HG03571 (cell line): ENCODE results near the gene SH3GLB1.

Source experiments
- ATAC-seq: cut with Tn5 transposase; IDR thresholded peaks from one replicate; pipeline ENCODE4 v1.9.1; 2021; ENCODE audit not compliant: unreplicated experiment

Gene SH3GLB1

GRCh38 chr1:86731416-86731815 lies 27.0 kb downstream of the SH3GLB1 start:
- ATAC-seq, result no peak

GRCh38 chr1:86733340-86733739 lies 29.0 kb downstream of the SH3GLB1 start:
- no peak for ATAC-seq

DNA sequence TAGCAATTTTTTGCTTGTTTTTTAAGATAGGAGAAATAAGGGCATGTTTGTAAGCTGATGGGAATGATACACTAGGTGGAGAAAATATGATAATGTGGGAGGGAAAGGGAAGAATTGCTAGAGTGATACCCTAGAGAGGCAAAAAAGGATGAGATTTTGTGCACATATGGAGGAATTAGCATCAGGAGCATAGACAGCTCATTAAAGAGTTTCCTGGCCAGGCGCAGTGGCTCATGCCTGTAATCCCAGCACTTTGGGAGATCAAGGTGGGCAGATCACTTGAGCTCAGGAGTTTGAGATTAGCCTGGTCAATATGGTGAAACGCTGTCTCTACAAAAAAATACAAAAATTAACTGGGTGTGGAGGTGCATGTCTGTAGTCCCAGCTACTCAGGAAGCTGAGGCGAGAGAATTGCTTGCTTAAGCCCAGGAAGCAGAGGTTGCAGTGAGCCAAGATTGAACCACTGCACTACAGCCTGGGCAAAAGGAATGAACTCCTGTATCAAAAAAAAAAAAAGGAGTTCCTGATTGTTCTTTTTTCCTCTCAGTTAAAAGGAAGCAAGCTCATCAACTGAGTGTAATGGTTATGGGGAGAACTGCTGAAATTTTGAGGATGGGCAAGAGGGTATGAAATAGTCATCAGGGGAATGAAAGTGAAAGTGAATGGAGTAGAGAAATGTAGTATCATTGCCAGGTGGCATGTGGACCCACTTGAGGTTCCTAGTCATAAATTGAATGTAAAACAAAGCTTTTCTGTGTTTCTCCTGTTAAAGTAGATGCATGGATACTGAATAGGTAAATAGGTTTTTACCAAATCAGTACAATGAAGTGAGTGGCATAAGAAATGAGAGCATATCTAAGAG lies 35.5 kb downstream of the SH3GLB1 start:
- ATAC-seq, result peak; percentile 72

GRCh38 chr1:86741947-86742572 lies 37.7 kb downstream of the SH3GLB1 start:
- ATAC-seq, result no peak

DNA sequence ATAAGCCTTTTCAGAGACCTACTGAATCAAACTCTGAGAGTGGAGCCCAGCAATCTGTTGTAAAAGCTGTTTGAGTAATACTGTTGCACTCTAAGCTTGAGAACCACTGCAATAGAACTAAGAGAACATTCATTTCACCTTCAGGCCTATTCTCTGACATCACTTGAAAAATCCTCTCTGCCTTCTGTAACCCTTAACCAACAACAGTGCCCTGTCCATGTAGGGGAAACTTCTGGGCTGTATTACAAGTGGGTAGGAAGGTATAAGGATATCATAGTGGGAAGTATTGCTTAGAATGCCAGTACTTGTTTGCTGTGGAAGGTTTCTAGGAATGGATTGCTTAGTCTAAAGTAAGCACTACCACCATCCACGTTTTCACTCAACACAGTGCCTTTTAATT lies 42.9 kb downstream of the SH3GLB1 start:
- no peak for ATAC-seq

DNA sequence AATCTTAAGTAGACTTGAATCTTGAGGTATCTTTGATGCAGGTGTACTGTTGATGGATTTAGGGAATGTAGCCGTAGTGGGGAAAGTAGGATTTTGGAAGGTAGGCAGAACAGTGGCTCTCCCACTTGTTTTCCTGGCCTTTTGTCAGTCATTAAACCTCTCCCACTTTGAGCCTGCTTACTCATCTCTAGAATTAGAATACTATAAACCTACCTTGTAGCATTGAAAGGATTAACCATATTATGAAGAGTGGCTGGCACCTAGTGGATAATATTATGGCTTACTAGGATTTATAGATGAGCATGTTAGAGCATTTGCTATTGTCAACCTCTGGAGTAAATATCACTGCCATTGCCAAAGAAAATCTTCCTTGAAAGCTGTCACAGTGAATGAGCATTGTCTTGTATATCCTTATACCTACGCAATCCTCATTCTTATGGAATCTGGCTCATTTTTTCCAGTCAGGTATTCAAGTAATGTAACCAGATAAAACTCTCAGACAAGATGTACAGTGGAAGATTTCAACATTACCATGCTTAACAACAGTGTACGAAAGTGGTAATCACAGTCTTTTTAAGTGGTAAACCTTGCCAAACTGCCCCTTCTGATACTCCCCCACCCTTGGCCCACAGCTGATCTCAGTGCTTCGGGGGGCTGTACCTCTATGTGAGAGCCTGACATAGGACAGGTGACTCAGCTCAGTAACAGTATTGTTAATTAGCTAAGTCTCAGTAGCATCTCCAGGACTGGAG lies 44.4 kb downstream of the SH3GLB1 start:
- no peak for ATAC-seq

GRCh38 chr1:86750076-86750475 lies 45.7 kb downstream of the SH3GLB1 start:
- ATAC-seq, result no peak

DNA sequence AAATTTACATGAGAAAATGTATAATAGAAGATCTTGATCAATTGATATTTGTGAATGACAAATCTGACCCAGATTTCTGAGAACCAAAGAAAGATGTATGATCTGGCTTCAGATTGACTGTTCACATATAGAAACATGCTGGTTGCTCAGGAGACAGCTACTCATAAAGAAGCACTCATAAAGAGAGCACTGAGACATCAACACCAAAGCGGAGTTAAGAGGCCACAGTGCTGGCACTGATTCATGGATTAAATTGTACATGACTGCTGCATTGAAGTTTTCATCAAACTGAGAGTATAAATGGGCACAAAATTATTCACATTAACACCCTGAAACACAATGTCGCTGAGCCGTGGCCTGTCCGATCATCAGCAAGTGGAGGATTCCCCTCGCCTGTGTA lies 46.2 kb downstream of the SH3GLB1 start:
- no peak for ATAC-seq

DNA sequence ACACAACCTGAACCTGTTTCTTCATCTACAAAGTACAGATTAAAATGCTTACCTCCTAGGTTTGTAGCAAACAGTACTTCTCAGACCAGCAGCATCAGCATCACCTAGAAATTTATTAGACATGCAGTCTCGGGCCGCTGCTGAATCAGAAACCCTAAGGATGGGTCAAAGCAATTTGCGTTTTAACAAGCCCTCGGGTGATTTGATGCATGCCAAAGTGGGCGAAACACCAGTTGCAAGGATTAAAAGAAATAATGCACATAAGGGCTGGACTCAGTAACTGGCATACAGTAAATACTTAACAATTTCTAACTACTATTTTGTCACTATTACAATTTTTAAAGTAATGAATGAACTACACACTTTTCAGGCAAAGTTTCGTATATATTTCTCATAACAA lies 47.5 kb downstream of the SH3GLB1 start:
- ATAC-seq, result no peak

- no peak for ATAC-seq
These were observed 49.3 kb downstream of the SH3GLB1 start for GRCh38 chr1:86753700-86754099.

DNA sequence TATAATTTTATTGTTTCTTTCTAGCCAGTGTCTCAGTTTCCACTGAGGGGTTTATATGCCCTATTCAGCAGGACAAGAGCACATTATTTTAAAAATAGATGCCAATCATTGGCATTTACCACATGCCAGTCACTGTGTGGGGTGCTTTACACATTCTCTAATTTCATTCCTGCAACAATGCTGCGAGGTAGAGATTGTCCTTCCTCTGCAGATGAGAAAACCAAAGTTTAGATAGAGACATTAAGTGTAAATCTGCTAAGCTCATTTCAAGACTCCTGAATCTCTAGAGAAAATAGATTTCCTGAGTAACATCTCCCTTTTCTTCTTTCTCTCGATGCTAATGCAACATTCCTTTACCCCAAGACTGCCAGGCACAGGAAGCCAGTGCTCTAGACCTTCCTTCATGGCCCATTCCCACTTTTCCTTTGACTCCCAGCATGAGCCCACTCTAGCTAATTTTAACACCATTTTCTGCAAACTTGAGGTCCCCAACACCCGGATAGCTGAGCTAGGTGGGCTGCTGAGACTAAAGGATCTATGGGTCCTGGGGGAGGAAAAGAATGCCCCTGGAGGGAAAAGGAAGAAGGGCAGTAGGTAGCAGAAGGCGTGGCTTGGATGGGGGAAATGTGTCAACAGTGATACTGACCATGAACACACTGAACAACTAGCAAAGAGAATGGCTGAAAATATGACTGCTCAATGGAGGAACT lies 50.0 kb downstream of the SH3GLB1 start:
- no peak for ATAC-seq

DNA sequence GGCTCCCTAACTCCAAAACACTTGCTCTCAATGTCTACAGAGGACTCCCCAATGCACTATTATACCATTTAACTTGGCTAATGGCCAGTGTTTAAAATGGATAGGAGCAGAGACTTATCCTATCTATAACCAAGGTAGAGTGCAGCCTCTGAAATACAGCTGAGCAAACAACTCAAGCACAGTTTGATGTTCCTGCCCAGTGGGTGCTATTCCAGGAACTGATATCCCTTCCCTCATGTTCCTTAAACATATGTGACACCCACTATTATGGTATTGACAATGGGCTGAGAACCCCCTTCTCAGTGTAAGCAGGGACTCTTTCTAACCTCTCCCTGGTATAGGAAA lies 51.7 kb downstream of the SH3GLB1 start:
- ATAC-seq, result no peak

GRCh38 chr1:86757272-86757984 lies 53.1 kb downstream of the SH3GLB1 start:
- no peak for ATAC-seq

DNA sequence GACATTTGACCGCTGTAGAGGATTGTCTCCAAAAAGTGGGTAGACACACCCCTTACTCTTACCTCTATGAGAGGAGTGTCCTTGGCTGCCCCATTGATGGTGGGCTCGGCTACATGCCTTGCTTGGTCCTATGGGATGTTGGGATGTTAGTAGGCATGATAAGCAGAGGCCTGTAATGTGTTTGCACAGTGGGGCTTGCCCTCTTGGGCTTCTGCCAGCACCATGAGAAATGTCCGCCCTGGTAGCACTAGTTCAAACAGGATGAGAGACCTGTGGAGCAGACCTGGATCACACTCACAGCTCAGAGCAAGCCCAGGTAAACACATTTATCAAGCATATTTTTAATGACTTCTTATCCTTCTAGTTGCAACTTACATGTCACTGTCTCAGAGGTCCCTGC lies 54.2 kb downstream of the SH3GLB1 start:
- no peak for ATAC-seq

DNA sequence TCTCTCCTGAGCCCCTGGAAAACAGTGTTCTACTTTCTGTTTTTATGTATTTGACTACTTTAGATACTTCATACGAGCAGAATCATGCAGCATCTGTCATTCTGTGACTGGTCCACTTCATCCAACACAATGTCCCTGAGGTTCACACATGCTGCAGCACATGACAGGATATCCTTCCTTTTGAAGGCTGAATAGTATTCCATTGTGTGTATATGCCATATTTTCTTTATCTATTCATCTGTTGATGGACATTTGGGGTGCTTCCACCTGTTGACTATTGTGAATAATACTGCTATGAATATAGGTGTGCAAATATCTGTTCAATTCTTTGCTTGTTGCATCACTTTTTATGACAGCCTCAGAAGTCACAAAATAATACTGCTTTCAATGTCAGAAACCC lies 55.8 kb downstream of the SH3GLB1 start:
- ATAC-seq, result no peak

DNA sequence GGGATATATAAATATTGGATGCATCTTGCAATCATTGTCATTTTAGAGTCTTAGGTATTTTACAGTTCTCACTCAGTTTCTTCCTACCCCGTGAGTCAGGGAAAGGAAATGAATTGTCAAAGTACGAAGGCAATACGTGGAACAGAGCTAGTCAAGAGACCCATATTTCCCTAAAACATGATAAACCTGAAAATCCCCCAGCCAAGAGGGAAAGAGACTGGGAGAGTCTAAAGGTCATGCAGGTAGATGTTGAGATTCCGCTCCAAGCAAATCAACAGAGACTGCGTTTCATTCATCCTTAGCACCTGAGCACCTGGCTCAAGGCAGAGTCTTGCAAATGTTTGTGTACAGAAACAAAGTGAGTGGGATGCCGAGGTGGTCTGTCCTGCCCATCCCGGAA lies 58.0 kb downstream of the SH3GLB1 start:
- ATAC-seq, result no peak

GRCh38 chr1:86764523-86764922 lies 60.1 kb downstream of the SH3GLB1 start:
- ATAC-seq, result no peak

DNA sequence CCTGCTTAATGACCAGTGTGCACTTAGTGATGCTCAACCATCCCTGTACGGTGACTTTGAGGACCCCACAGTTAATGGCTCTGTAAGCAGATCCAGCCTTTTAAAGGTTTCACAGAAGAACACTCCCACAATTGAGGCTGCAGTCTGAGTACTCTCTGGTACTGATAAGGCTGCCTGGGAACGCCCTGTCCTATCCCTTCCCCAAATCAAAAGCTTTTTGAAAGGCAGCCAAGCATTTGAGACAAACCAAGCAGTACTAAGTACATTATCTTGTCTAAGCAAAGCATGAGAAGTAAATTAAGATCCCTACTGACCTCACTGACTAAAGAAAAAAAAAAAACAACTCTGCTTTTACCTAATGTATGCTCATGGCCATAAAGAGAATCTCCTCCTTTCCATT lies 60.7 kb downstream of the SH3GLB1 start:
- ATAC-seq, result no peak

DNA sequence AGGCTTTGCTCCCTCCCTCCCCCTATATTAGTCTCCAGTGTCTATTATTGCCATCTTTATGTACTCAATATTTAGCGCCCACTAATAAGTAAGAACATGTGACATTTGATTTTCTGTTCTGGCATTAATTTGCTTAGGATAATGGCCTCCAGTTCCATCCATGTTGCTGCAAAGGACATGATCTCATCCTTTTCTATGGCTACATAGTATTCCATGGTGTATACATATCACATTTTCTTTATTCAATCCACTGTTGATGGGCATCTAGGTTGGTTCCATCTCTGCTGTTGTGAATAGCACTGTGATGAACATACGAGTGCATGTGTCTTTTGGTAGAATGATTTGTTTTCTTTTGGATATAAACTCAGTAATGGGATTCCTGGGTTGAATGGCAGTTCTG lies 61.3 kb downstream of the SH3GLB1 start:
- ATAC-seq, result no peak

GRCh38 chr1:86768554-86768953 lies 64.2 kb downstream of the SH3GLB1 start:
- no peak for ATAC-seq

DNA sequence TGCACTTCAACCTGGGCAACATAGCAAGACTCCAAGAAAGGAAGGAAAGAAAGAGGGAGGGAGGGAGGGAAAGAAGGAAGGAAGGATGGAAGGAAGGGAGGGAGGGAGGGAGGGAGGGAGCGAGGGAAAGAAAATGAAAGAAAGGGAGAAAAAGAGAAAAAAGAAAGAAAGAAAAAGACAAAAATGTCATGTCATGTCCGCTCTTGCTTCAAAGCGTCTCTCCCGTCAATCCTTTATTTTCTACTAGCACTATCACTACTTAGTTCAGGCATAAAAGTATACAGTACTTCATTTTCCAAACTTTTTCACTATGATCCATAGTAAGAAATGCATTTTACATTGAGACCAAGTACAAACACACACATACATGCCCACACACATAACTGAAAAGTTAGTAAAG lies 64.7 kb downstream of the SH3GLB1 start:
- no peak for ATAC-seq
